Activated gamma-delta T cell (primary cell): ENCODE measurements around the gene HLF.

ENCODE experiments used
- DNase-seq: peaks from one replicate; lab custom pipeline; 2025; lab: John Stamatoyannopoulos, UW

The HLF gene

DNA sequence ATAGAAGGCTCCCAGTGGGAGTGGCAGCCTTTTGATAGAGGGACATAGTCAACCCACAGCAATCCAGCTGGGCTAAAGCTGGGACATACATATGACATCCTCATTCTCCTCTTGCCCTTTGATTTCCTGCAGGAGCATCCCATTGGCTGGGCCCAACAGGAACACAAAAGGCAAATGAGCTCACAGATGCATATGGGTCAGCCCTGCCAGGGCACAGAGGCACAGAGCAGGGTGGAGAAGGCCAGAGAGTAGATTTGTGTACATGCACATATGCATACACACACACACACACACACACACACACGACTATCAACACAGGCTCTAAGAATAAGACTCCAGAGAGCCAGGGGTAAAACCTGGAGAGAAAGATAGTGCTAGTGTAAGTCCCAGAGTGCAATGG lies 98.3 kb downstream of the HLF start:
- DNase-seq, result no peak

GRCh38 chr17:55366020-55366481 lies 101.3 kb downstream of the HLF start:
- no peak for DNase-seq

- no peak for DNase-seq
These were observed 103.9 kb downstream of the HLF start for GRCh38 chr17:55368706-55369105.
